ENCODE data around the gene FKBP11. TPM values are rescaled to one million over a fixed set of nuclear protein-coding genes. Genes with fewer than 3 reads are reported as not detected.

FKBP11 gene
- polyA plus RNA-seq, 1 experiment, result 85.9 TPM

DNA sequence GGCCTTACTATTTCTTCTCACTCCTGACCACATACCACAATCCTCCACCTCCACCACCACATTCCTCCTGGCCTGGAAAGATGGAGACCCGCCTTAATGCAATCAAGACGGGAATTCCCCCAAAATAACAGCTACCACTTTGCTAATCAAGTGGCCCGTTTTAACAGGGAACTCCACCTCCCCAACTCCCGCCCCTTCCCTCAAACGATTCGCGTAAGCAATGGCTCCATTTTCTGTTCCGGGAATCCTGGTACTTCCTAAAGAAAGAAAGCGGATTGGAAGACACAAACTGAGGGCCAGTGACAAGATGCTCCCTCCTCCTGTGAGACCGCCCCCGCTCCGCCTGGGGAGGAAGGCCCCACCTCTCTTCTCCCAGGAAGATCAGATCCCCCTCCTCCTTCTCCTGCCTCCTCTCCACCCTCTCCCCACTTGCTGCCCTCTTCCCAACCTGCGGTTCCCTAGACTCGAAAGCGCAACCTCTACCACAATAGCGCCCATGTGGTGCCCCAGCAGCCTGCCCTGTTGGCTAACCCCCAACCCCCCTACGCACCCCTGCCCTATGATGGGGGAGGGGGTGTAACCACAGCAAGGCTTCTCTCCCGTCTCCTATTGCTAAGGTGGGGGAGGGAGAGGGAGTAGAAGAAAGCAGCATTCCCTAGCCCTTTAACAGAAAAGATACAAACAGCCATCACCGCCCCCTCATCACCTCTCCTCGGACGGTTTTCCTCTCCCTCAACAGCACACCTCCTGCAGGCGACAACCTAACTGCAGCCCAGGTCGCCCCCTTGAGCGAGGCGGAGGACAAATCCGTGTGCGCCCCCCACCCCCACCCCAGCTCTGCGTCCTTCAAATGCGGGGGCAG lies 31.2 kb upstream of the FKBP11 start:
- TF ChIP-seq, protein P1, sequence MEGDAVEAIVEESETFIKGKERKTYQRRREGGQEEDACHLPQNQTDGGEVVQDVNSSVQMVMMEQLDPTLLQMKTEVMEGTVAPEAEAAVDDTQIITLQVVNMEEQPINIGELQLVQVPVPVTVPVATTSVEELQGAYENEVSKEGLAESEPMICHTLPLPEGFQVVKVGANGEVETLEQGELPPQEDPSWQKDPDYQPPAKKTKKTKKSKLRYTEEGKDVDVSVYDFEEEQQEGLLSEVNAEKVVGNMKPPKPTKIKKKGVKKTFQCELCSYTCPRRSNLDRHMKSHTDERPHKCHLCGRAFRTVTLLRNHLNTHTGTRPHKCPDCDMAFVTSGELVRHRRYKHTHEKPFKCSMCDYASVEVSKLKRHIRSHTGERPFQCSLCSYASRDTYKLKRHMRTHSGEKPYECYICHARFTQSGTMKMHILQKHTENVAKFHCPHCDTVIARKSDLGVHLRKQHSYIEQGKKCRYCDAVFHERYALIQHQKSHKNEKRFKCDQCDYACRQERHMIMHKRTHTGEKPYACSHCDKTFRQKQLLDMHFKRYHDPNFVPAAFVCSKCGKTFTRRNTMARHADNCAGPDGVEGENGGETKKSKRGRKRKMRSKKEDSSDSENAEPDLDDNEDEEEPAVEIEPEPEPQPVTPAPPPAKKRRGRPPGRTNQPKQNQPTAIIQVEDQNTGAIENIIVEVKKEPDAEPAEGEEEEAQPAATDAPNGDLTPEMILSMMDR (IDR thresholded peaks at IDR 0.05; ENCODE audit: low read depth, low read length), result 0 out of 2 replicates have a peak, but pooled peaks have one; percentile 11
- peak overlapping the region; percentile 80 for H3K27ac ChIP-seq (ENCODE audit: low read depth, low read length)
- POLR2A ChIA-PET, result interaction anchor here (0.6 to 1.8 kb wide), 9 partner anchors 9 to 1199 kb away, joined by 3 to 13 read pairs (median 6); partner anchors contain the start of genes FKBP11 and WNT10B

DNA sequence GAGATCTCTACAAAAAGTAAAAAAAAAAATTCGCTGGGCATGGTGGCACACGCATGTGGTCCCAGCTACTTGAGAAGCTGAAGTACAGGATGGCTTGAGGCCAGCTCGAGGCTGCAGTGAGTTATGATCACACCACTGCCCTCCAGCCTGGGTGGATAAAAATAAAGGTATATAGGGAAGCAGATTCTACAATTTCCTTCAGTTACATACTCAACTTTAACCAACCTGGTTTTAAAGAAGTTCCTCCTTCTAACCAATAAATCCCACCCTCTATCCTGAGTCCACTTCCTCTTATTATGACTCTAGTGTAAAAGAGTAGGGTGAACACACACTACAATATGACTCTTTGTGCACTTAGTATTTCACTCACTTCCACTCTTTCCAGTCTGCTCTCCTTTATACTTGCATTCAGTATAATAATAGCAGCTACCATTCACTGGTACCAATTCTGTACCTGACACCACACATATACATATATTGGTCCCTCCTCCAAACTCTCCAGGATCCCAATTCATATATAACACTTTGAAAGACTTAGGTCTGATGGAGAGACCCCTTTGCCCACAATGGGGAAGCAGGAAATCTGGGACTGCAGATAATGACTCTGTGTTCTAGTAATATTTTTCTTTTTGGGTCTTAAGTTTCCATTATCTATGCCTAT lies 29.7 kb upstream of the FKBP11 start:
- POLR2A ChIA-PET, result no interaction called here
- Histone ChIP-seq H3K9me3 (ENCODE audit: control insufficient read depth, insufficient read depth, low read length) (peaks cover 6% of the 10 kb centered on the region; the same call in 1 of the 2 replicates), H3K27ac (ENCODE audit: low read depth, low read length) (no peak overlapping the region), H3K4me3 (ENCODE audit: low read depth, low read length) (no peak overlapping the region), H3K27me3 (ENCODE audit: control insufficient read depth, insufficient read depth, low read length) (peaks cover 5% of the 10 kb centered on the region)
- DNase-seq (ENCODE audit: low read depth, low spot score), result no peak
- TF ChIP-seq, protein P1 (IDR thresholded peaks at IDR 0.05; ENCODE audit: low read depth, low read length), result no peak
- CTCF ChIA-PET, result interaction anchor here (1.1 to 1.8 kb wide), 4 partner anchors 19 to 140 kb away, joined by 3 to 7 read pairs (median 4); a partner anchor contains a TSS

More for the DNA sequence above, 31.2 kb upstream of the FKBP11 start:
- peak; percentile 89 for DNase-seq (ENCODE audit: low read depth, low spot score)
- Histone ChIP-seq H3K4me3 (ENCODE audit: low read depth, low read length) (peak overlapping the region; percentile 97), H3K9me3 (ENCODE audit: control insufficient read depth, insufficient read depth, low read length) (peaks cover 6% of the 10 kb centered on the region; the same call in 1 of the 2 replicates), H3K27me3 (ENCODE audit: control insufficient read depth, insufficient read depth, low read length) (peaks cover 5% of the 10 kb centered on the region)
- CTCF ChIA-PET, result interaction anchor here (0.5 to 2.2 kb wide), 10 partner anchors 15 to 104 kb away, joined by 3 to 12 read pairs (median 4); partner anchors contain the start of gene WNT1

DNA sequence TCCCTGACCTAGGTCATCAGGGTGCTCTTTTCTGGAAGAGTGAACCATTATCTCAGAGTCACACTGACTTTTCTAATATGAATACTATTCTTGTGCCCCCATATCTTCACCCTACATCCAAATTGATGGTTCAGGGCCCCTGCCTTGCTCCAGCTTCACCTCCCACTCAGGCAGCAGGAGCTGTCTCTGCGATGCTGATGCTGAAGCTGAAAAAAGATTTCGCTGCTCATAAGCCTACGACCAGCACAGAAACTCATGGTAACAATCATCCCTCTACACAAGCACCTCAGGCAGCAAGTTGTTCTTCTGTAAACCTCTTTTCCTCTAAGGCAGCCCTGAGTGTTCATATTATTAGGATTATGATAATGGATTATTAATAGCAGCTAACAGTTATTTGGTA lies 28.8 kb upstream of the FKBP11 start:
- Histone ChIP-seq H3K9me3 (ENCODE audit: control insufficient read depth, insufficient read depth, low read length) (peaks cover 6% of the 10 kb centered on the region; the same call in 1 of the 2 replicates), H3K27me3 (ENCODE audit: control insufficient read depth, insufficient read depth, low read length) (no peaks in the 10 kb centered on the region), H3K4me3 (ENCODE audit: low read depth, low read length) (no peak overlapping the region), H3K27ac (ENCODE audit: low read depth, low read length) (no peak overlapping the region)
- no peak for DNase-seq (ENCODE audit: low read depth, low spot score)
- CTCF ChIA-PET, result interaction anchor here (1.1 to 2.6 kb wide), 3 partner anchors 18 to 139 kb away, joined by 3 to 14 read pairs (median 5); a partner anchor contains a TSS
- TF ChIP-seq, protein P1 (IDR thresholded peaks at IDR 0.05; ENCODE audit: low read depth, low read length), result no peak
- POLR2A ChIA-PET, result no interaction called here

DNA sequence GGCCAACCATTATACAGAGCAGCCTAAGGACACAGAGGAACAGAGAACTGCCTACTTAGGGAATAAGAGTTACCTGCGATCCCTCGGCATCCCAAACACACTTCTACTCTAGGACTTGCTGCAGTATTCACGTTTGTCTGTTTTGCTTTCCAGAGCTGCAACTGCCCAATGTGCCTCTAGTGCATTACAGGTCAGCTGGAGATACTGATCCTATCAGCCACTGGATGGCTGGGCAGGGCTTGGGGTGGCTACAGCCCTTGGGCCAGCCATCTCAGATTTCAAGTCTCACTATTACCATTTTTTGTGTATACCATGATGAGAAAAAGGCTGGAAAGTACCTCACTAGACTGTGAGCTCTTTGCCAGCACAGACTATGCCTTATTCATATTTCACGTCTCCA lies 27.4 kb upstream of the FKBP11 start:
- CTCF ChIA-PET, result interaction anchor here (1.0 to 3.2 kb wide), 7 partner anchors 16 to 99 kb away, joined by 3 to 14 read pairs (median 6); no protein-coding TSS in a partner anchor
- Histone ChIP-seq H3K27me3 (ENCODE audit: control insufficient read depth, insufficient read depth, low read length) (no peaks in the 10 kb centered on the region), H3K27ac (ENCODE audit: low read depth, low read length) (no peak overlapping the region), H3K4me3 (ENCODE audit: low read depth, low read length) (no peak overlapping the region), H3K9me3 (ENCODE audit: control insufficient read depth, insufficient read depth, low read length) (peaks cover 6% of the 10 kb centered on the region; the same call in 1 of the 2 replicates)
- POLR2A ChIA-PET, result no interaction called here
- DNase-seq (ENCODE audit: low read depth, low spot score), result no peak
- TF ChIP-seq, protein P1 (IDR thresholded peaks at IDR 0.05; ENCODE audit: low read depth, low read length), result no peak
